ENCODE measurements around the gene ZNF416. TPM values are rescaled to one million over a fixed set of nuclear protein-coding genes. Genes with fewer than 3 reads are reported as not detected.

The ZNF416 gene
- total RNA-seq, 1 experiment from 2014 or later = 6.1 TPM

GRCh38 chr19:57527136-57527881 is 51.4 kb downstream of the ZNF416 start, which contains the start of gene ZNF549:
ZNF549 (plus strand) TSS chr19:57527356; CDS start chr19:57527574, 218 bp downstream.
- Histone ChIP-seq H3K27ac (peak within 1 kb of the TSS; percentile 39; the same call in 1 of the 2 replicates), H3K36me3 (peaks cover 27% of the 10 kb centered on the region), H3K4me3 (peak within 1 kb of the TSS; percentile 76), H3K4me1 (replicated peaks) (peaks cover 10% of the 10 kb centered on the region), H3K27me3 (replicated peaks) (no peaks in the 10 kb centered on the region), H3K9me3 (replicated peaks) (peaks cover 17% of the 10 kb centered on the region)
- peak; percentile 80 to 87 for DNase-seq (ENCODE audit: low read depth in 1 of 2, low spot score in 2 of 2)

Other genes with a start within 250 kb of the ZNF416 start
- gene ZNF304, start 227.6 kb downstream of the ZNF416 start, total RNA-seq (2014; rRNA removed; shearing (Covaris generic)) = 11.1 and 11.4 TPM in 2 replicates
- gene TRAPPC2B, start 215.4 kb downstream of the ZNF416 start, total RNA-seq (2014; rRNA removed; shearing (Covaris generic)) = 13.4 and 20.8 TPM in 2 replicates
- 1.6 and 4.1 TPM in 2 replicates for gene ZNF547, start 215.4 kb downstream of the ZNF416 start, total RNA-seq (2014; rRNA removed; shearing (Covaris generic))
- 16.4 and 31.8 TPM in 2 replicates for gene ZNF548, start 189.1 kb downstream of the ZNF416 start, total RNA-seq (2014; rRNA removed; shearing (Covaris generic))
- gene ZNF17, start 167.8 kb downstream of the ZNF416 start, total RNA-seq (2014; rRNA removed; shearing (Covaris generic)) = 7.4 and 10.4 TPM in 2 replicates
- gene ZNF749, start 143.6 kb downstream of the ZNF416 start, total RNA-seq (2014; rRNA removed; shearing (Covaris generic)) = 6.1 and 8.2 TPM in 2 replicates
- gene VN1R1, start 121.8 kb downstream of the ZNF416 start, total RNA-seq (2014; rRNA removed; shearing (Covaris generic)) = 0.03 TPM in 1 of 2 replicates, not detected in the other
- gene ZNF772, start 101.3 kb downstream of the ZNF416 start, total RNA-seq (2014; rRNA removed; shearing (Covaris generic)) = 4.1 and 7.5 TPM in 2 replicates
- 8.8 and 9.9 TPM in 2 replicates for gene ZNF419, start 91.2 kb downstream of the ZNF416 start, total RNA-seq (2014; rRNA removed; shearing (Covaris generic))
- 8.7 and 13.1 TPM in 2 replicates for gene ZNF773, start 79.0 kb downstream of the ZNF416 start, total RNA-seq (2014; rRNA removed; shearing (Covaris generic))
- gene ZNF549, start 51.6 kb downstream of the ZNF416 start, total RNA-seq (2014; rRNA removed; shearing (Covaris generic)) = 3.9 and 4.3 TPM in 2 replicates
- gene ZNF550, start 19.0 kb downstream of the ZNF416 start, total RNA-seq (2014; rRNA removed; shearing (Covaris generic)) = 6.6 and 6.8 TPM in 2 replicates
- 6.1 and 18.0 TPM in 2 replicates for gene ZIK1, start 5.2 kb upstream of the ZNF416 start, total RNA-seq (2014; rRNA removed; shearing (Covaris generic))
- gene ZNF530, start 21.0 kb upstream of the ZNF416 start, total RNA-seq (2014; rRNA removed; shearing (Covaris generic)) = 12.6 and 21.4 TPM in 2 replicates
- gene ZNF134, start 35.3 kb upstream of the ZNF416 start, total RNA-seq (2014; rRNA removed; shearing (Covaris generic)) = 25.0 and 26.3 TPM in 2 replicates
- 9.7 and 18.5 TPM in 2 replicates for gene ZNF211, start 54.3 kb upstream of the ZNF416 start, total RNA-seq (2014; rRNA removed; shearing (Covaris generic))
- not detected in 2 replicates for gene ZSCAN4, start 90.0 kb upstream of the ZNF416 start, total RNA-seq (2014; rRNA removed; shearing (Covaris generic))
- gene ZNF551, start 103.1 kb upstream of the ZNF416 start, total RNA-seq (2014; rRNA removed; shearing (Covaris generic)) = 6.3 and 12.2 TPM in 2 replicates
- gene ZNF154, start 130.3 kb upstream of the ZNF416 start, total RNA-seq (2014; rRNA removed; shearing (Covaris generic)) = 0.91 and 0.92 TPM in 2 replicates
- 2.0 and 4.8 TPM in 2 replicates for gene ZNF671, start 148.7 kb upstream of the ZNF416 start, total RNA-seq (2014; rRNA removed; shearing (Covaris generic))
- 5.7 and 13.0 TPM in 2 replicates for gene ZNF776, start 167.9 kb upstream of the ZNF416 start, total RNA-seq (2014; rRNA removed; shearing (Covaris generic))
- gene ZNF586, start 190.8 kb upstream of the ZNF416 start, total RNA-seq (2014; rRNA removed; shearing (Covaris generic)) = 10.7 and 18.2 TPM in 2 replicates
- gene ZNF552, start 236.0 kb upstream of the ZNF416 start, total RNA-seq (2014; rRNA removed; shearing (Covaris generic)) = 3.3 and 3.5 TPM in 2 replicates